Measurements from ENCODE around the gene NPHP1. TPM values are rescaled to one million over a fixed set of nuclear protein-coding genes. Genes with fewer than 3 reads are reported as not detected.
"Not testable (repeated sequence)": the region's sequence is repeated elsewhere in the genome, so short reads cannot be mapped to it uniquely, and the experiment has no call there.

The NPHP1 gene
- total RNA-seq, 1 donor from 2014 or later: 9.8 TPM

DNA sequence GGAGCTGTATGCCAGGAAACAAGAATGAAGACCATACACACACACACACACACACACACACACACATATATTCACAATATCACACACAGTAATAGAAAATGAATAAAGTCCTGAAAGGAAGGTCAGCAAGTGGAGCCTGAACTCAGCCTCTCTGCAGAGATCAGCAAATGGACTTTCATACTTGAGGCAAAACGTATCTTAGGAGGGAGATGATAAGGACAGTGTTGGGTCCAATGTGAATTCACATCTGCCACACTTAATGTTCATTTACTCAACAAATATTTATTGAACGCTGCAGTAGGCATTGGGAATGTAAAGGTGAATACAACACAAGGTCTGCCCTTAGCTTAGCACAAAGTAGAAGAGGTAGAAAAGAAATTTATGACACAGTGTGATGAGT, 10.3 kb upstream of the NPHP1 start:
- intact Hi-C loops (cut with DNase I): no loop called here
- H3K4me3 ChIP-seq: no peak overlapping the region
- peaks cover 0 to 1% of the 10 kb centered on the region in 2 donors for H3K36me3 ChIP-seq
- no peaks in the 10 kb centered on the region for H3K9me3 ChIP-seq
- H3K27me3 ChIP-seq: no peaks in the 10 kb centered on the region
- peaks cover 0 to 6% of the 10 kb centered on the region in 2 donors for H3K4me1 ChIP-seq
- no peak for DNase-seq (ENCODE audit: low spot score in 2 of 2)
- H3K27ac ChIP-seq: no peak overlapping the region
- TF ChIP-seq, protein P1, sequence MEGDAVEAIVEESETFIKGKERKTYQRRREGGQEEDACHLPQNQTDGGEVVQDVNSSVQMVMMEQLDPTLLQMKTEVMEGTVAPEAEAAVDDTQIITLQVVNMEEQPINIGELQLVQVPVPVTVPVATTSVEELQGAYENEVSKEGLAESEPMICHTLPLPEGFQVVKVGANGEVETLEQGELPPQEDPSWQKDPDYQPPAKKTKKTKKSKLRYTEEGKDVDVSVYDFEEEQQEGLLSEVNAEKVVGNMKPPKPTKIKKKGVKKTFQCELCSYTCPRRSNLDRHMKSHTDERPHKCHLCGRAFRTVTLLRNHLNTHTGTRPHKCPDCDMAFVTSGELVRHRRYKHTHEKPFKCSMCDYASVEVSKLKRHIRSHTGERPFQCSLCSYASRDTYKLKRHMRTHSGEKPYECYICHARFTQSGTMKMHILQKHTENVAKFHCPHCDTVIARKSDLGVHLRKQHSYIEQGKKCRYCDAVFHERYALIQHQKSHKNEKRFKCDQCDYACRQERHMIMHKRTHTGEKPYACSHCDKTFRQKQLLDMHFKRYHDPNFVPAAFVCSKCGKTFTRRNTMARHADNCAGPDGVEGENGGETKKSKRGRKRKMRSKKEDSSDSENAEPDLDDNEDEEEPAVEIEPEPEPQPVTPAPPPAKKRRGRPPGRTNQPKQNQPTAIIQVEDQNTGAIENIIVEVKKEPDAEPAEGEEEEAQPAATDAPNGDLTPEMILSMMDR (IDR thresholded peaks at IDR 0.05): no peak

DNA sequence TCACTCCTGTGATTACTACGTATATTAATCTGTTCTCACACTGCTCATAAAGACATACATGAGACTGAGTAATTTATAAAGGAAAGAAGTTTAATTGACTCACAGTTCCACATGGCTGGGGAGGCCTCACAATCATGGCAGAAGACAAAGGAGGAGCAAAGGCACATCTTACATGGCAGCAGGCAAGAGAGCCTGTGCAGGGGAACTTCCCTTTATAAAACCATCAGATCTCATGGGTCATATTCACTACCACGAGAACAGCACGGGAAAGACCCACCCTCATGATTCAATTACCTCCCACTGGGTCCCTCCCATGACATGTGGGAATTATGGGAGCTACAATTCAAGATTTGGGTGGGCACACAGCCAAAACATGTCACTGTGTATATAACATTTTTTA, 8.7 kb upstream of the NPHP1 start:
- intact Hi-C loops (cut with DNase I); H3K27me3 ChIP-seq; H3K27ac ChIP-seq; H3K4me1 ChIP-seq; H3K9me3 ChIP-seq; H3K4me3 ChIP-seq; DNase-seq (ENCODE audit: low spot score in 2 of 2); H3K36me3 ChIP-seq: not testable (repeated sequence)

DNA sequence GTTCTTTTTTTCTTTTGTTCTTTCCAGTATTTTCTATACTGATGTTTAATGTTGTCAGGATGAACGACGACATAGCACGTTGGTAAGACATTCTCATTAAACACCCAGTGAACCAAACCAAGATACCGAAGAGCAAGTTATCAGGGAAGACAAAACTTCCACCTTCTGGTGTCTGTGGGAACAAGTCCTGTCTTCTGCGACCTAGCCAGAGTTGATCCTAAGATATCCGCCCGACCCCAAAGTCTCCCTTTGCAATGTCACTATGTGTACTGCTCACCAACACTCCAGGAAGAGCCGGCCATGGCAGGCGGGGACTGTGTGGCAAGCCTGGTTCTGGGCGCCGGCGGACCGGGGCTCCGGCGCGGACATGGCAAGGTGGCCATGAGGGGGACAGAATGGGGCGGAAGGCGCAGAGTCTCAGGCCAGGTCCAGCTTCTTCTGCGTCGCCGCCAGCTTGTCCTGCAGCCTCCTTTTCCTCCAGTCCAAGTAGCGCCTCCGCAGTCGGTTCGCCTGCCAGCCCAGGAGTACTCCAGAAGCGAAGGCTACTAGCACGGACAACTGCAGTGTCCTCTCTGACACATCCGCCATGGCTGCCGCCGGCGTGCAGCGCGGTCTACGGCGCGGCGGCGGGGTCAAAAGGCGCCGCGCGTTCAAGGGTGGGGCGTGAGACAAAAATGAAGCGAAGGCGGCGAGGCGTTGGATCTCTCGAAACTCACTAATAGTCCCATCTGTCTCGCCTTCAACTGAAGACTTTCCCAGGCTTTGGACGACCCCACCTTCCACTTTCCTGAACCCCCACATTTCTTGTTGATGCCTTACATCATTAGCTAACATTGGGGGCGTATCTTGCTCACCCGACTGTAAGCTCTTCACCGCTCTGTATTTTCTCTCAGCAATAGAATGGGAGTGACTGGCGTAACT, 7.4 kb upstream of the NPHP1 start, which contains the start of gene MTLN:
Gene MTLN, minus strand, starts transcription at position 610 of the 921 bp plus-strand sequence. Its CDS starts 22 bp downstream, at position 588.
- intact Hi-C loops (cut with DNase I): no loop called here
- Histone ChIP-seq H3K4me3 (peak within 1 kb of the TSS; percentile 67 to 77), H3K9me3 (no peaks in the 10 kb centered on the region), H3K36me3 (peaks cover 0 to 4% of the 10 kb centered on the region in 2 donors), H3K27ac (peak within 1 kb of the TSS; percentile 76 to 78), H3K27me3 (no peaks in the 10 kb centered on the region), H3K4me1 (peaks cover 0 to 6% of the 10 kb centered on the region in 2 donors)
- TF ChIP-seq, protein P1 (IDR thresholded peaks at IDR 0.05): no peak
- peak; percentile 39 to 85 for DNase-seq (ENCODE audit: low spot score in 2 of 2)

DNA sequence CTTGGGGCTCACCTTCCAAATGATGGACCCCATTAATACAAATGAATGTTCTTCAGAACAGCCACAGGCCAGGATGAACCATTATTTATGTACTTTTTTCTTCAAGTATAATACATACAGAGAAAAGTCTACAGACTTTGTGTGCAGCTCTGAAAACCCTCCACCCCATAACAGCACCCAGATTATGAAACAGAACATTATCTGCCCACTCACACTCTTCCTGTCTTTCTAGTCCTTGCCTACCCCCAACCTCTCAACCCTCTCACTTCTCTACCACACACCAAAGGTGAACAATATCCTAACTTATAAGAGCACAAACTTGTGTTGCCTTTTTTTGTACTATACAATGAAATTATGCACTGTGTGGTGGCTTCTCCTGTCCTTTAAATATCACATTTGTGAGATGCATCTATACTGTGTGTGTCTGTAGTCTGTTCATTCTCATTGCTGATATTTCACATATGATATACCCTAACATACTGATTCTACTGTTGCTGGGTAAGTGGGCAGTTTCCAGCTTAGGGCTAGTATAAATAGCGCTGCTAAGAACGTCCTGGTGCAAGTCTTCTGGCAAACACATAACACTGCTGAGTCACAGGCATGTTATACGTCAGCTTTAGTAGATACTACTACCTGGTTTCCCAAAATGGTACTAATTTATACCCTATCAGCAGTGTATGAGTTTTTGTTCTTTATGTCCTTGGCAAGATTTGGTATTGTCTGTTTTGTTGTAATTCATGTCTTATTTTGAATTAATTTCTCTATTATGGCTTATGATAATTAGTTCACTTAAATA, 1.0 kb upstream of the NPHP1 start:
- DNase-seq (ENCODE audit: low spot score in 2 of 2): no peak
- H3K4me1 ChIP-seq: peaks cover 0 to 8% of the 10 kb centered on the region in 2 donors
- peak overlapping the region in 1 of 2 donors; percentile 74 for H3K4me3 ChIP-seq
- no peak overlapping the region for H3K27ac ChIP-seq
- no peaks in the 10 kb centered on the region for H3K9me3 ChIP-seq
- peaks cover 0 to 4% of the 10 kb centered on the region in 2 donors for H3K36me3 ChIP-seq
- intact Hi-C loops (cut with DNase I): no loop called here
- TF ChIP-seq, protein P1 (IDR thresholded peaks at IDR 0.05): no peak
- no peaks in the 10 kb centered on the region for H3K27me3 ChIP-seq

DNA sequence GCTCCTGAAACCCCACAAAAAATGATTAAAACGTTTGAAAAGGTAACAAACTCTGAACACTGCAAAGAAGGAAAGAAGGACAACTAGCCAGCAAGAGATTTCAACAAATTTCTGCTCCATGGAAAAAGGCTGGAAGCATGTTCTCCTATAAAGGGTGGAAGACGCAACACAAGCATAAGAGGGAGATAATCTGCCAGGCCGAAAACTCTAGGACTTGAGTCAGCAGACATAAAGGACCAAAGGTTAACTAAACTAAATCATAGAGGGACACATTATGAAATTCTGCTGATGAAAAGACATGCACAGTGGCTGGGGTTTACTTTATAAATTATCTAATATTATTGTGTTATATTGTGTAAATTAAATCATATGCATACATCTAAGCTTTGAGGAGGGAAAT, 6.8 kb downstream of the NPHP1 start:
- TF ChIP-seq, protein P1 (IDR thresholded peaks at IDR 0.05): no peak
- no peaks in the 10 kb centered on the region for H3K36me3 ChIP-seq
- no peaks in the 10 kb centered on the region for H3K9me3 ChIP-seq
- H3K27ac ChIP-seq: no peak overlapping the region
- intact Hi-C loops (cut with DNase I): no loop called here
- no peak for DNase-seq (ENCODE audit: low spot score in 2 of 2)
- H3K27me3 ChIP-seq: no peaks in the 10 kb centered on the region
- H3K4me1 ChIP-seq: no peaks in the 10 kb centered on the region
- H3K4me3 ChIP-seq: no peak overlapping the region

DNA sequence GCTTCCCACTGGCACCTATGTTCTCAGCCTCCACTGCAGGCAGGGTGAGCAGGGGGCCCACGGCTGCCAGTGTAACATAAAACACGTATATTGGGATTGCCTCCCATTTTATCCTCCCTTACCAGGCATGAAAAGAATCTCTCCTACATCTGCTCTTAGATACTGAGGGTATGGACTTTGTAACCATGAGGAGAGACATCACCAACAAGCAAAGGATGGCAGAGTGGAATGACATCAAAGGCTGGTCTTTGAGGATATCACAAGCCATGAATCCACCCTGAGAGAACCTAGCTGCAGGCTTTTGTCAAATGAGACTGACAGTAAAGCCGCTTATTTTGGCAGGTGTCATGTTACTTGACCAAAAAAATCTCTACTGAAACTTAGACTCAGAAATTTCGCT, 7.4 kb downstream of the NPHP1 start:
- intact Hi-C loops (cut with DNase I): no loop called here
- Histone ChIP-seq H3K36me3 (no peaks in the 10 kb centered on the region), H3K4me1 (no peaks in the 10 kb centered on the region), H3K4me3 (no peak overlapping the region), H3K27ac (no peak overlapping the region), H3K27me3 (no peaks in the 10 kb centered on the region), H3K9me3 (no peaks in the 10 kb centered on the region)
- DNase-seq (ENCODE audit: low spot score in 2 of 2): no peak
- TF ChIP-seq, protein P1 (IDR thresholded peaks at IDR 0.05): no peak

DNA sequence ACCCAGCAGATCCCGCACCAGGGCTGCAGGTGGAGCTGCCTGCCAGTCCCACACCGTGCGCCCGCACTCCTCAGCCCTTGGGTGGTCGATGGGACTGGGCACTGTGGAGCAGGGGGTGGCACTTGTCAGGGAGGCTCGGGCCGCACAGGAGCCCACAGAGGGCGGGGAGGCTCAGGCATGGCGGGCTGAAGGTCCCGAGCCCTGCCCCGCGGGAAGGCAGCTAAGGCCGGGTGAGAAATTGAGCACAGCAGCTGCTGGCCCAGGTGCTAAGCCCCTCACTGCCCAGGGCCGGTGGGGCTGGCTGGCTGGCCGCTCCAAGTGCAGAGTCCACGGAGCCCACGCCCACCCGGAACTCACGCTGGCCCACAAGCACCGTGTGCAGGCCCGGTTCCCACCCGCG, 14.6 kb downstream of the NPHP1 start:
- H3K9me3 ChIP-seq; intact Hi-C loops (cut with DNase I); H3K36me3 ChIP-seq; DNase-seq (ENCODE audit: low spot score in 2 of 2); H3K4me1 ChIP-seq; H3K4me3 ChIP-seq; H3K27ac ChIP-seq; H3K27me3 ChIP-seq: not testable (repeated sequence)
